NCI-H1092 treated with DMSO at 0.1 percent for 48 hours (cell line): ENCODE measurements around the gene PPP6R1.

Source experiments
- DNase-seq: peaks from one replicate; lab custom pipeline; 2025; lab: John Stamatoyannopoulos, UW

PPP6R1 gene

DNA sequence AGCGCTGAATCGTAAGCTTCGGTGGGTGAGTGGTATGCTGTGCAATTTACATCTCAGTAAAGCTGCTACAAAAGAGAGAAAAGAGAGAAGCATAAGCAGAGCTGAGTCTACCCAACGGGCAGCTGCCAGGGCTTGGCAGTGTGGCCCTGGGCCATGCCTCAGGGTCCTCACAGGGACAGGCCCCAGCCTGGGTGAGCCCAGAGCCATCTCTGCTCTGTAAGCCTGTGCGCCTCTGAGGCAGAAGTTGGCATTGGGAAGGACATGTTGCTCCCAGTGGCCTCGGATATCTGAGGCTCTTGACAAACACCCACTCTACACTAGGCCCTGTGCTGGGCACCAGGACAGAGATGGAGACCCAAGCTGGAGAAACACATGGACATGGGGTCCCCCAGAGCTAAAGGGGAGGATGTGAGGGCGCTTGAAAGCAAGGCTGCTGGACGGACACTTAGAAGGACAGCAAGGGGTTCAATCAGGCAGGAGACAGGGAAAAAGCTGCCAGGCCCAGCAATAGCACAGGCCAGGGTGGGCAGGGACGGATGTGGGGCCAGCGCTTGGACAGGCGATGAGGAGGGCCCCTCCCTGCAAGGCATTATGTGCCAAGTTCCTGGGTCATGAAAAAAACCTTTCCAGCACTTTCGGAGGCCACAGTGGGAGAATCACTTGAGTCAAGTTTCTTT lies 14.7 kb downstream of the PPP6R1 start:
- no peak for DNase-seq

GRCh38 chr19:55242517-55242916 lies 16.3 kb downstream of the PPP6R1 start:
- DNase-seq: no peak

DNA sequence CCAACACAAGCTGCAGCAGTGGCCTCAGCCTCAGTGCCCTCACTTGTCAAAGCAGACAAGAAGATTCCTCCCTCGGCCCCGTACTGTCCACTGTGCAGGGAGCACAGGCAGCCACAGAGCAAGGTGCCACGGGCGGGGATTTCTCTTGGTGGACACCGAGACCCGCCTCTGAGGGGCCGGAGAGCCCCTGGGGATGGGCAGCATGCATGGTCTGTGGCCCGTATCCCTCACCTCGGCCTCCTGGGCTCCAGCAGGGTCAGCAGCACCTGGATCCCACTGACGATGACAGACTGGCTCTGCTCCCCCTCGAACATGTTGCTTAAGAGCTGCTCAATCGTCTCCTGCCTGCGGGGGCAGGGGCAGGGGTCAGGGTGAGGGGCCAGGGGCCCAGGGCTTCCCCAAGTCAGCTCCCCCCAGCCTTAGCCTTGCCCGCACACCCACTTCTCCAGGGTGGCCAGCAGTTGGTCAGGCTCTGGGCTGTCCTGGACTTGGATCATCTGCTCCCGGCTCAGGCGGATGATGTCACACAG lies 16.8 kb downstream of the PPP6R1 start:
- DNase-seq: no peak

DNA sequence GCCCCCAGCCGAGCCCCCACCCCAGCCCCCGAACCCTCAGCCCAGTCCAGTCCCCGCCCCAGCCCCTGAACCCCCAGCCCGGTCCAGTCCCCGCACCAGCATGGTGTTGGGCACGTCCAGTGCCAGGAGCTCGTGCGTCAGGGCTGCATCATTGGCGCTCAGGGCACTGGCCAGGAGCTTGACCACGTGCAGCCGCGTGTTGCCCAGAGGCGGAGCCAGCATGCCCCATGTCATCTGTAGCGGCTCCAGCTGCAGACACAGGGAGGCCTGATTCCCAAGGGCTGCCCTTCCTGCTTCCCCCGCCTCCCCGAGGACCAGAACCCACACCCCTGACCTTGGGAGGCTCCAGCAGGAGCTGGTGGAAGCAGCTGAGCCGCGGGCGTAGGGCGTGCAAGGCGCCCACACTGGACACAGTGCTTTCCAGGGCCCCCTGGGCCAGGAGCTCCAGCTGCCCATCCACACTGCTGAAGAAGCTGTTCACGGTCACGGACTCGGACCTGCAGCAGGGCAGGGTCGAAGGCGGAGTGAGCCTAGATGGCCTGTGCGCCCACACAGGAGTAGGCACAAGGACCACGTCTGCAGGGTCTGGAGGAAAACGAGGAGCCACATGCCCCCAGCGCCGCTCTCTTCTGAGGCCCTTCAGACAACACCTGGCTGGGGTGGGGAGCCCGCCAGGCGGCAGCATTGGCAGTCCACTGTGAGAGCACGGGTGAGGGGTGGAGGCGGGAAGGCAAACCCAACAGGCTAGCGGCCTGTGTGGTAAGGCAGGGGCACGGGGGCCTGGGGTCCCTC lies 17.5 kb downstream of the PPP6R1 start:
- no peak for DNase-seq

GRCh38 chr19:55240713-55241020 lies 18.1 kb downstream of the PPP6R1 start:
- no peak for DNase-seq

GRCh38 chr19:55239004-55239403 lies 19.8 kb downstream of the PPP6R1 start:
- DNase-seq: no peak

GRCh38 chr19:55238030-55238429 lies 20.8 kb downstream of the PPP6R1 start:
- no peak for DNase-seq

GRCh38 chr19:55232986-55233385 lies 25.8 kb downstream of the PPP6R1 start:
- no peak for DNase-seq

DNA sequence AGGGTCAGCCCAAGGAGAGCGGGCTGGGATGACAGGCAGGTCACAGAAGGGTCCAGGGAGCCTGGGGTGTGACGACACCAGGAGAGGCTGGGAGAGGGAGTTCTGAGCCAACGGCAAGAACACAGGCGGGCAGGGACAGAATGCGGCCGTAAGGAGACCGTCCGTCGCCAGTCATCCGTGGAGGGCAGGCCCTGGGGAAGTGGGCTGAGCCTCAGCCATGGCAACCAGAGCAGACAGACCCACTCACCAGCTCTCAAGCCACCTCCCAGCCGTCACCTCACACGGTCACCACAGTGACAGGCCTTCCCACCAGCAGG lies 26.6 kb downstream of the PPP6R1 start:
- DNase-seq: no peak

GRCh38 chr19:55231391-55232285 lies 27.2 kb downstream of the PPP6R1 start:
- no peak for DNase-seq

- no peak for DNase-seq
These were observed 28.0 kb downstream of the PPP6R1 start for GRCh38 chr19:55230780-55231179.

- DNase-seq: no peak
These were observed 28.5 kb downstream of the PPP6R1 start for GRCh38 chr19:55230329-55230728.

DNA sequence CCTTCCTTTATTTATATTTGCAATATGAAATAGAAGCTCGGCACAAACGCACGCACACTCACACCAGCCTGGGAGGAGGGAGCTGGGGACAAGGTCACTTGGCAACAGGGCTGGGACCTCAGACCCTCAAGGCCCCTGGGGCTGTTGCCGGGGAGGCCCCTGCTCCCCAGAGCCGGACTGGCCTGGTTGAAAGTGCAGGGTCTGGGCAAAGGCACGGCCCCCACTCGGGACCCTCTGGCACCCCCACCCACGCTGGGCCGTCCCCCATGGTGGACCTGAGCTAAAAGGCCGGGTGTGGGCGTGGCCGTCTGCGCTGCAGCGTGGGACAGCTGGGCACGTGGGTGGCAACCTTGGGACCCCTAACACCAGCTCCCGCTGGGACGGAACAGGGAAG lies 29.0 kb downstream of the PPP6R1 start:
- no peak for DNase-seq

DNA sequence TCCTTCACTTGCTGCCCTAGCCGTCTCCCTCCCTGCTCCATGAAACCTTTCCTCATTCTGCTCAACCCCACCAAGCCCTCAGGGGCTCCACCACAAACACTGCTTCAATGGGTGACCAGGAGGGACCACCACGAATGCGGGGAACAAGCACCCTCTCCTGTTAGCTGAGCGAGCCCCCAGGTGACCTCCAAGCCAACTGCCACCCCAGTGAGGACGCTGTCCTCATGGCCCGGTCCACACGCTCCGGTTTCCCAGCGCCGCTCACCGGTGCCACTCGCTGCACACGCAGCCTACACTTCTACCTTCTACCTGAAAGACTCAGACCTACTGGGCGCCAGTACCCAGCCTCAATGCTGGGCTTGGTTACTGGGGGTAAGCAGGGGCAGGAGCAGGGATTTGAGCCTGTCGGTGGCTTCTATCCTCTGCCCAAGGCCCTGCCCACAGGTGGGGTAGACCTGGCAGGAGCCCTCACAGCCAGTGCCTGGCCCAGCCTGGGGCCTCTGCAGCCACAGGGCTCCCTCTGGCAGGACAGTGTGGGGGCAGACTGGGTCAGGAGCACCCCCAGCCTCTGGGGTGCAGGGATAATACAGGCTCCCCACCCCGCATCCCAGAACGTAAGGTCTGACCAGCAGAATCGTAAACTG lies 29.6 kb downstream of the PPP6R1 start:
- DNase-seq: no peak

GRCh38 chr19:55228403-55229031 lies 30.3 kb downstream of the PPP6R1 start, which contains the start of gene TMEM86B:
TMEM86B (minus strand) TSS chr19:55228763; CDS start chr19:55228741, 22 bp downstream.
- DNase-seq: no peak

- peak; percentile 16 for DNase-seq
These were observed 30.8 kb downstream of the PPP6R1 start for GRCh38 chr19:55228015-55228391.

GRCh38 chr19:55227241-55228014 lies 31.4 kb downstream of the PPP6R1 start:
- DNase-seq: no peak

DNA sequence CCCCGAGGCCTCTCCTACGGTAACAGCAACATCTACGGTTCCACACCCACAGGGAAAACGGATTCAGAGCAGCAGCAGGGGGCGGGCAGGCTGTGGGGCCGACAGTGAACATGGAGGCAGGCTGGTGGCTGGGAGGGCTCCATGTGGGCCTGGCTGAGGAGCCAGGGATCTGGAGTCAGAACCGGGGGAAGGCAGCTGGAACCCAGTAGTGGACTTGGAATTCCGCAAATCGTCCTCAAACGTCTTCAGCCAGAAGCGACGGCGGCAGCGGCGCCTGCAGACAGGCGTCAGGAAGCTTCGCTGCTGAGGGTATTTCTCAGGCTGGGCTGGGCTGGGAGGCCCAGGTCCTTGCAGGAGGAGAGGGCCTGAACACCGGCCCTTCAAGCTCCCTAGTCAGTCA lies 32.0 kb downstream of the PPP6R1 start:
- no peak for DNase-seq

DNA sequence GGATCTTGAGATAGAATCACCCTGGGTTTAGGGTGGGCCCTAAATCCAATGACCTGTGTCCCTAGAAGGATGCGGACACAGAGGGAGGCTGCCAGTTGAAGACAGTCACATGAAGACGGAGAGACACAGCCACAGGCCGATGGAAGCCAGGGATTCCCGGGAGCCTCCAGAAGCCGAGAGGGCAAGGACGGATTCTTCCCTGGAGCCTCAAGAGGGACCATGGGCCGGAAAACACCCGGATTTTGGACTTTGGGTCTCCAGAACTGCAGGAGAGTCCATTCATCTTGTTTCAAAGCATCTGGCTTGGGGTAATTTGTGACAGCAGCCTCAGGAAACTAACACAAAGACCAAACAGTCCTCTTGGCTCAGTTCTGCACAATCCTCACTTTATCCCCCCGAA lies 32.5 kb downstream of the PPP6R1 start:
- DNase-seq: no peak

DNA sequence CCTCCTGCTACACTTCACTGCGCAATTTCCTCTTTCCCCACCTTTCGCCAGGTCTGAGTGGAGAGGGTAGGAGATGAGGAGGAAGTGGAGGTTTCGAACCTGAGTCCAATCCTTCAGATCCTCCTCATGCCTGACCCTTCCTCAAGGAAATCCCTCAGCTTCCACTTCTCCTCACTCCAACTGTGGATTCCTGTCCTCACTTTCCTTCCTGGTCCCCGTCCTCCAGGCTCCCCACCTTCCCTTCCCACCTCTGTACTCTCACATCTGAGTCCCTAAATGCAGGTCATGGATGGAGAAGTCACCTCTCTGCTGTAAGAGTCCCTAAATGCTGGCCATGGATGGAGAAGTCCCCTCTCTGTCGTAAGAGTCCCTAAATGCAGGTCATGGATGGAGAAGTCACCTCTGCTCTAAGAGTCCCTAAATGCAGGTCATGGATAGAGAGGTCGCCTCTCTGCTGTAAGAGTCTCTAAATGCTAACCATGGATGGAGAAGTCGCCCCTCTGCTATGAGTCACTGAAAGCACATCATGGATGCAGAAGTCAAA lies 33.3 kb downstream of the PPP6R1 start:
- DNase-seq: no peak
